Measurements from ENCODE around the gene TPM1.

GRCh38 chr15:63080634-63081250, 38.2 kb downstream of the TPM1 start:
- TF ChIP-seq POLR2AphosphoS5 (IDR thresholded peaks at IDR 0.05; ENCODE audit: low read depth, low read length) (no peak), REST (IDR thresholded peaks at IDR 0.05; ENCODE audit: insufficient read depth in 1 of 2, low read depth in 2 of 2, low read length in 2 of 2) (no peak), TAF1 (IDR thresholded peaks at IDR 0.05; ENCODE audit: borderline replicate concordance, insufficient read depth, low read length) (no peak)

Measured in PFSK-1 (cell line).